NCI-H526 treated with DMSO at 0.1 percent for 48 hours (cell line): Measurements from ENCODE around the gene GALNT12.

Experiments
- DNase-seq: peaks from one replicate; lab custom pipeline; 2025; lab: John Stamatoyannopoulos, UW

Gene GALNT12

DNA sequence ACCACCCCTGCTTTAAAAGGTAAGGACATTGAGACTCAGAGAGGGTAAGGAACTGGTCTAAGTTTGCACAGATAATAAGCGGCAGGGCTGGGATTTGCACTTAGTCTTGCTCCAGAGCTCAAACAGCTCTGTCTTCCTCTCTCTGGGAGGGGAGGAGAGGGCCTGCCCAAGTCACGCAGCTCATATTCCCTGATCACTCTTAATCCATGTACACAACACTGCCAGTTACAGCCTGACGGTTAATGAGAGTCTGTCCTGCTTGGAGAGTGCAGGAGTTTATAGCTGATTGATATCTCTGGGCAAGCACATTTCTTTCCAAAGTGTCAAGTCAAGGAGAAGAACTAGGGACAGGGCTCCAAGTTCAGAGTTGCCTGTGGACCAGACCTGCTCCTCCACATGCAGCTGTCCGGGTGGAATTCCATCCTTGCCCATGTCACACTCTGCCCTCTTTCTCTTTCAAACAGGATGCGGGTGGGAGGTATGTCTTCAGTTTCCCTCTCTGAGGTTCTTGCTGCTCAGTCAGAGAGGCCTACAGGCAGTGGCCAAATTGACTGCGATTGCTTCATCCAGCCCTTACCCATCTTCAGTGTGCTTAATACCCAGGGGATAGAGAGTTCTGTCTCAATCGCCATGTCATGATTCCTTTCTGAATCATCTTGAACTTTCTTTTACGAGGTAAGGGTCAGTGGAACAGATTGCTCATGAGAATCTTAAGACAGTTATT, 54.5 kb downstream of the GALNT12 start:
- DNase-seq: no peak

GRCh38 chr9:98862936-98863335, 55.5 kb downstream of the GALNT12 start:
- DNase-seq: no peak

DNA sequence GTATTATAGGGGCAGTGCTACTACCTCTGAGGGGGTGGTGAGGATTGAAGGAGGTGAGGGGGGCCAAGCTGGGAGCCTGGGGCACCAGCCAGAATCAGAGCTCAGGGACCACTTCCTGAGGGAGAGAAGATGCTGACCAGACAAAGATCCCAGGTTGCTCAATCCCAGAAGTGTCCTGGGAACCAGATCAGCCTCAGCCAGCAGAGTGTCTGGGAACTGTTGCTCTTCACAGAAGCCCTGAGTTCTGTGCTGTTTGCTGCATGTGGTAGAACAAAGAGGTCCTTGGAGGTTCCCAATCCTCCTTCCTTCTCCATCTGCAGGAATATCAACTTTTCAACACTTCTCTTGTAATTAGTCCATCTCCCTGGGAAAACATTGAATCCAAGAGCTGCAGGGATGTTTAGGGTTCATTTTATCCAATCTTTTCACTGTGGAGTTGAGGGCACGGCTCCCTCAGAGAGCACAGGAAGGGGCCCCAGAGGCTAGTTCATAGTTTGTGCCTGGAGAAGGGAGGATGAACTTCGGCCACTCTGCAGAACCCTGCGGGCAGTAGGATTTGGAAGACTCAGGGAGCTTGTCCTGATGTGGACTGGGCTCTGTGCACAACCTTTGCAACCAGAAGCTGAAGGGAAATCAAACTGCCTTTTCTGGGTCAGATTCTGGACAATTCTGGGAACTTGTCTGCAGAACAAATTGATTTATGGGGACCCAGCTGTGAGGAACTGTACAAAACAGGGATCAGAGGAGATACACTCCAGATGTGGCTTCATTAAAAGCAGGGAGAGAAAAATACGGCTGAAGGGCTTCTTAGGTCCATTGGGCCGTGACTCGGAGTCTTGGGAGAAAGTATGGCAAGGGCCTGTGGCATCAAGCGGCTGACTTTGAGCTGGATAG, 57.1 kb downstream of the GALNT12 start:
- no peak for DNase-seq

GRCh38 chr9:98865284-98865875, 57.9 kb downstream of the GALNT12 start:
- no peak for DNase-seq

DNA sequence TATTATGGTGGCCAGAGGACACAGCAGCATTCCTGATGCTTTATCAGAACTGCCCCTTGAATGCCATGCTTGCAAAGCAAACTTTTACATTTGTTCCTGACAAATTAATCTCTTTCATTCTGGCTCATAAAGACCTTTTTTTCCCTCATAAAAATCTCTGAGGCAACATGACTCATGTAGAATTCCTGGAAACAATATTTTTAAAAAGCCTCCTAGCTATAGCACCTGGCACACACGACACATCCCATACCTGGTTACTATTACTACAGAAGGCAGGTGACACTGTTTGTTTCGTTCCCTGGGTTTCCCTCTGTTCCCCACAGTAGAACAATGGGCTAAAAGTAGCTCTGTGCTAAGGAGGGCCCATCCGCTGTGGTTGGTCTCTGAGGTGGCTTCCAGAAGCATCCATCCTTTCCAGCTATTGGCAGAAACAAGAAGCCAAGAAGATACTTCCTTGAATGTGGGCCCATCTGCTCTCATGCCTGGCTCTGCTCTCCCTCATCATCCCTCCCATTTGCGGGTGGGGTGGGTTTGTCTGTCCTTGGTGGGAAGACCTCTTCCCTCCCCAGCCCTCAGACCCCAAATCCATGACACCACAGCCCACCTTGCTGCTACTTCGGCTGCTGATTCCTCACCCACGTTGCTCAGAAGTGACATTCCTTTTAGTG, 59.1 kb downstream of the GALNT12 start:
- no peak for DNase-seq

DNA sequence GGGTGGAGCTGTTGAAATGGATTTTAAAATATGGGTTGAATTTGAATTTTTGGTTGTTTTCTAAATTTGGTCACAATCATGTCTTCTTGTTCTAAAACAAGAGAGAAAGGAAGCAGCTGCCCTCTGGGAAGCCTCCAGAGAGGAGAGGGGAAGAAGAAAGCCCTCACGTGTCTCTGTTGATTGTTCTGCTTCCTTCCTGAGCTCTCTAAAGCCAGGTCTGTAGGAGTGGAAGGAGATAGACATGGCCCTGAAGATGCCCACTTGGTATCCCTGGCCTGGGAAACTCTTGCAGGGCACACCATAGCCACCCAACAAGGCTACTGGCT, 59.6 kb downstream of the GALNT12 start:
- no peak for DNase-seq

GRCh38 chr9:98867429-98868168, 60.1 kb downstream of the GALNT12 start:
- no peak for DNase-seq

DNA sequence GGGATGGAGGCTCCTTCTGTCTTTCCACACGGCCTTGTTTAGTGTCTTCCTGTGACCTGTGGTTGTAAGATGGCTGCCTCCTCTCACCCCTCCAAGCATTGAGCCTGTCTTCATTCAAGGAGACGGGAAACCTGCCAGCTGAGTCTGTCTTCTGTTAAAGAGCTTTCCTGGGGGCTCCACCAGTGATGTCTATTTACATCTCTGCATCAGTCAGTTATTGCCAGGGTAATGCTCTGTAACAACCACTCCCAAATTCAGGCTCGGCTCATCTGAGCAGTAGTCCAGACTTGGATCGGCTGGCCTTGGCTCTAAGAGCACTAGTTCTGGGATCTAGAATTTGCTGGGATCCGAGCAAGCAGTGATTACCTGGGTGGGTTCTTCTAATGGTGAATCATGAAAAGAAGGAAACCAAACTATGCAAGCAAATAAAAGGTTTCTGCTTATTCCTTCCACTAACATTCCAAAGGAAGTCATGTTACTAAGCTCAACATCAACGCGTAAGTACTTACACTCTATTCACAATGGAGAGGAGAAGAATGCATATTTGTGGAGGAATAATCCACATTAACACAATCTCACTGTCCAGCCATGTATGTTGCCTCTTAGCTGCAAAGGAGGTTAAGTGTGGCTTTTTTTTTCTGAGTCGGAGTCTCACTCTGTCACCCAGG, 61.7 kb downstream of the GALNT12 start:
- no peak for DNase-seq

- no peak for DNase-seq
These were observed 62.4 kb downstream of the GALNT12 start for GRCh38 chr9:98869866-98870265.

DNA sequence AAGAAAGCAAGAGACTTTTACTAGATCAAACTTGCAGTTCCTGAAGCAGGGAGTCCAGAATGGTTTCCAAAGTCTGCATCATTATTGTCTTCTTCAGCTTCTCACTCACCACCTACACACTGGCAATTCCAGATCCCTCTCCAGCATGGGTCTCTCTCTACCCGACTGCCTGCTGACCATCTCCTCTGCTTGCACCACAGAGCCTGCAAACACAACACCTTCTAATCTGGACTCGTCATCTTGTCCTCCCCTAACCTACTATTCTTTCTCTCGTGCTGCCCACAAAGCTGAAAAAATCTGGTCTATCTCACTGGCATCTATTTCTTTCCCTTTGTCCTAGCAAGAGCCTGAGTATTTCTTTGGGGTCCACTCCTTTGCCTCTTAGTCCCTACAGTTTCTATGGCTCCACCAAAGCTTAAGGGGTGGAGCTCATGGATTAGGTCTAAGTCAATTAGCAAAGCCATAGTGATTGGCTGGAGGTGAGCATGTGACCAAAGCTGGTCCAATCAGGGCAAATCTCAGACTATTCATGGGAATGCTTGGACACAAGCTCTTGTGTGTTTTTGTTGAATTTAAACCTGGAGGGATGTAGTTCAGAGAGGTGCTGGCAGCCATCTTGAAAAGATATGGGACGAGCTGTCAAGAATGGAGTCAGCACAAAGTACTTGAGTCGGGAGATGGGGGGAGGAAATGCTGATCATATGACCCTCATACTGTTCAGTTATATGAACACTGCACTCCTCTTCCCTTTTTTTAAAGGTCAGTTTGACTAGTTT, 63.5 kb downstream of the GALNT12 start:
- DNase-seq: no peak

- no peak for DNase-seq
These were observed 64.1 kb downstream of the GALNT12 start for GRCh38 chr9:98871558-98872065.

GRCh38 chr9:98873526-98873925, 66.1 kb downstream of the GALNT12 start:
- DNase-seq: no peak

DNA sequence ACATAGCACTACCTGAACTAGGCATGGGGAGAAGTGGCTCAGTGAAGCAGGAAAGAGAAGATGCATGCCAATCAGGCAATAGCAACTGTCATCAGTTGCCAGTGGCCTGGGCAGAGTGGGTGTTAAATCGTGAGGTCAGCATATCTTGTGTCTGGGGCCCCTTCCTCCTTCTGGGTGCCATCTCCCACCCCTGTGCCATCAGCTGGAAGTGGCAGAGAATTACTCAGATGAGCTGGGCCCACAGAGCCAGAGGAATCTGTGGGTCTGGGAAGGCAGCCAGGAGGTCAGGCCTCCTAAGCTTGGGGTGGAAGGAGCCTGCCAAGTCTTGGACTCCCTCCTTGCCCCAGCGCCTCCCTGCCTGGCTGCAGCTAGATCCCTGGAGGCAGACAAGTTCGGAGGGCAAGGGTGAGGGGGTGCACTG, 66.5 kb downstream of the GALNT12 start:
- DNase-seq: no peak

GRCh38 chr9:98874721-98875255, 67.3 kb downstream of the GALNT12 start:
- DNase-seq: no peak

DNA sequence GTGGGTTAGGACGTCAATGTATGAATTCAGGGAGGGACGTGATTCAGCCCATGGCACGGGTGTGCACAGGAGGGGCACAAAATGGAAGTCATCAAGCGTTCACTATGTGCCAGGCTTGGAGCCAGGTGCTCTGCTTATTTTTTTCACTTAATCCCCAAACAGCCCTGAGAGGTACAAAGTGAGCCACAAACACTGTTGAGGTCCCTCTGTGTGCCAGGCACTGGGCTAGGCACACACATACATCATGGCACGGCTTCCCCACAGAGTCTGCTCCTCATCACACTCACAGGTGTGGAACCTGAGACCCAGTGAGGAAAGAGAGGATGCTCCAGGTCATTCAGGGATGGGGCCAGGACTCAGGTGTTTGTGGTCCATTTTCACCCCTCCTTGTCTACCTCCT, 68.1 kb downstream of the GALNT12 start:
- no peak for DNase-seq

DNA sequence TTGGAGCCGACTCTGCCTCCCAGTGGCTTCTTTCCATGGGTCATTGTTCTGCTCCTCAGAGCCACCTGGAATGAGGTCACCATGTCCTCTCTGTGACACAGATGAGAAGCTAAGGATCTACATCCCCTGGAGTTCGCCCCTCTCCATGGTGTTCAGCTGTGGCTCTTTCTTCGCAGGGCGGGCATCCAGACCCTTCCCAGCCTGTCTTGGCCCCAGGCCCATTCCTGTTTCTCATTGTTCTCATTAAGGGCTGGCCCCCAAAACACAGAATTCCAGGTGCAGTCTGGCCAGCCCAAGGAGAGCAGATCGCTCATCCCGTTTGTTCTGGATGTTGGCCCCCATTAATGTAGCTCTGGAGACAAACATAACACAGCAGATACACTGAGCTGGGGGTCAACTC, 69.8 kb downstream of the GALNT12 start:
- DNase-seq: no peak

DNA sequence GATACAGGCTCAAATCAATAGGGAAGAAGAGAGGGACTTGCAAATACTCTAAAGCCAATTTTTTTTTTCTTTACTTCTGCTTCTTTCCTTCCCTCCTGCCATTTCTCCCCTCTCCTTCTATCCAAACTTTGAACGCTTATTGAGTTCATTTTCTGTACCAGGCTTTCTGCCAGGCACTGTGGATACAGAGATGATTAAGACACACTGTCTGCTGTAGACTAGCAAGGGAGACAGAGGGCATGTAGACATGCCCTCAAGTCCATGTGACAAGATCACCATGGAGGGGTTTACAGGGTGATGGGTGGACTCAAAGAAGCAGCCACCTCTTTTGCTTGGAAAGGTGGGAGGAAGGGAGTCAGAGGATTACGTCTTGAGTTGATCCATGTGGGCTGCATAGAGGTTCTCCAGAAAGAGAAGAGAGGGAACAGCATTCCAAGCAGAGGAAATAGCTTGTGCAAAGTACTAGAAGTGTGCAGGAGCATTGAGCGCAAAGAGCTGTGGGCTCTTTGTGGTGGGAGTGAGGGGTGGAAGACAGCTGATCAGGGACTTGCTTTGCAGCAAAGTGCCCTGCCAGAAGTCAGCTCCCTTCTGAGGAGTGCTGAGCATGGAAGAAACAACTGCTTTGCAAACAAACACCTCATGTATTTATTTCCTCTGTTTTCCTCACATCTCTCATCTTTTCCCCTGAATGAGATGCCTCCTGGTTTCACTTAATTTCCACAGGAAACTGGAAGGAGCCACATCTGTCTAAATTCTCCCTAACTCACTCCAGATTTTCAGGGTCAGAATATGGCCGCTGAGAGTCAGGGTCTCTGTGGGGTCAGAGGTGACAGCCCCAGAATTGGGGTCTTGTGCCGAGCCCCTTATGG, 71.9 kb downstream of the GALNT12 start:
- no peak for DNase-seq

GRCh38 chr9:98879963-98880310, 72.5 kb downstream of the GALNT12 start:
- no peak for DNase-seq
